ENCODE results near the gene CDH11.

CDH11 gene

GRCh38 chr16:65121870-65122723 is at the start of gene CDH11:
CDH11 (minus strand) TSS chr16:65122063; CDS start chr16:65004869, 117,194 bp downstream.
- DNase-seq (ENCODE audit: low read depth): no peak

- DNase-seq (ENCODE audit: low read depth): no peak
Observed at GRCh38 chr16:65154321-65154720, 32.5 kb upstream of the CDH11 start.

GRCh38 chr16:65153365-65154105 is 31.7 kb upstream of the CDH11 start:
- no peak for DNase-seq (ENCODE audit: low read depth)

- no peak for DNase-seq (ENCODE audit: low read depth)
Observed at GRCh38 chr16:65148804-65149203, 26.9 kb upstream of the CDH11 start.

- no peak for DNase-seq (ENCODE audit: low read depth)
Observed at GRCh38 chr16:65142276-65142675, 20.4 kb upstream of the CDH11 start.

- DNase-seq (ENCODE audit: low read depth): no peak
Observed at GRCh38 chr16:65136681-65137080, 14.8 kb upstream of the CDH11 start.

- no peak for DNase-seq (ENCODE audit: low read depth)
Observed at GRCh38 chr16:65126845-65127624, 5.2 kb upstream of the CDH11 start.

GRCh38 chr16:65125871-65126270 is 4.0 kb upstream of the CDH11 start:
- no peak for DNase-seq (ENCODE audit: low read depth)

- no peak for DNase-seq (ENCODE audit: low read depth)
Observed at GRCh38 chr16:65125322-65125721, 3.5 kb upstream of the CDH11 start.

- no peak for DNase-seq (ENCODE audit: low read depth)
Observed at GRCh38 chr16:65124596-65124995, 2.7 kb upstream of the CDH11 start.

GRCh38 chr16:65124212-65124548 is 2.3 kb upstream of the CDH11 start:
- no peak for DNase-seq (ENCODE audit: low read depth)

GRCh38 chr16:65123396-65124211 is 1.7 kb upstream of the CDH11 start:
- DNase-seq (ENCODE audit: low read depth): no peak

GRCh38 chr16:65122724-65123395 is 997 bp upstream of the CDH11 start:
- no peak for DNase-seq (ENCODE audit: low read depth)

GRCh38 chr16:65120831-65121721 is 787 bp downstream of the CDH11 start:
- no peak for DNase-seq (ENCODE audit: low read depth)

GRCh38 chr16:65120461-65120830 is 1.4 kb downstream of the CDH11 start:
- DNase-seq (ENCODE audit: low read depth): no peak

- no peak for DNase-seq (ENCODE audit: low read depth)
Observed at GRCh38 chr16:65119901-65120401, 1.9 kb downstream of the CDH11 start.

GRCh38 chr16:65119435-65119834 is 2.4 kb downstream of the CDH11 start:
- no peak for DNase-seq (ENCODE audit: low read depth)

- no peak for DNase-seq (ENCODE audit: low read depth)
Observed at GRCh38 chr16:65118871-65119270, 3.0 kb downstream of the CDH11 start.

- DNase-seq (ENCODE audit: low read depth): peak; percentile 2
Observed at GRCh38 chr16:65117811-65118448, 3.9 kb downstream of the CDH11 start.

All from stimulated activated CD8-positive, alpha-beta memory T cell treated with anti-CD3 and anti-CD28 coated beads, Interleukin-12 subunit alpha, Interleukin-12 subunit beta, amount 100 ng/mL, for 1 hour (primary cell).